Fibroblast of upper back skin (primary cell): ENCODE data around the gene GSTK1.

Experiments used
- DNase-seq: peaks from one replicate; pipeline ENCODE4 v3.0.0-alpha.2; 2013

Gene GSTK1

GRCh38 chr7:143300959-143301935 is 38.0 kb downstream of the GSTK1 start:
- no peak for DNase-seq

DNA sequence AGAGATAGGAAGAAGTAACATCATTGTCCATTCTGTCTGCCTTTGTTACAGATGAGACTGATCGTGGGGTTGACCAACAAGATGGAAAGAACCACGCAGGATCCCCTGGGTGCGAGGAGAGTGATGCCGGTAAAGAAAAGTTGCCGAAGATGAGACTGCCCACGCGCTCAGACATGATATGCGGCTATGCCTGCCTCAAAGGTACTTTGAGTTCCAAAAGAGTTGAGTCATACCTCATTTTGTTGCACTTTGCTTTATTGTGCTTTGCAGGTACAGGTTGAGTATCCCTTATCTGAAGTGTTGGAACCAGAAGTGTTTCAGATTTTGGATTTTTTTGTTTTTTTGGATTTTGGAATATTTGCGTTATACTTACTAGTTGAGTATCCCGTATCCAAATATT is 40.5 kb downstream of the GSTK1 start:
- no peak for DNase-seq

DNA sequence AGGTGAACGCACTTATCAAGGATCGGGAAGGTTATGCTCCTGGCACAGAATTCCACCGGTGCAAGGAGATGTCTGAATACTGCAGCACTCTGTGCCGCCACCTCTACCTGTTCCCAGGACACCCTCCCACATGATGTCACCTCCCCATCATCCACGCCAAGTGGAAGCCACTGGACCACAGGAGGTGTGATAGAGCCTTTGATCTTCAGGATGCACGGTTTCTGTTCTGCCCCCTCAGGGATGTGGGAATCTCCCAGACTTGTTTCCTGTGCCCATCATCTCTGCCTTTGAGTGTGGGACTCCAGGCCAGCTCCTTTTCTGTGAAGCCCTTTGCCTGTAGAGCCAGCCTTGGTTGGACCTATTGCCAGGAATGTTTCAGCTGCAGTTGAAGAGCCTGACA is 41.7 kb downstream of the GSTK1 start:
- DNase-seq: no peak

DNA sequence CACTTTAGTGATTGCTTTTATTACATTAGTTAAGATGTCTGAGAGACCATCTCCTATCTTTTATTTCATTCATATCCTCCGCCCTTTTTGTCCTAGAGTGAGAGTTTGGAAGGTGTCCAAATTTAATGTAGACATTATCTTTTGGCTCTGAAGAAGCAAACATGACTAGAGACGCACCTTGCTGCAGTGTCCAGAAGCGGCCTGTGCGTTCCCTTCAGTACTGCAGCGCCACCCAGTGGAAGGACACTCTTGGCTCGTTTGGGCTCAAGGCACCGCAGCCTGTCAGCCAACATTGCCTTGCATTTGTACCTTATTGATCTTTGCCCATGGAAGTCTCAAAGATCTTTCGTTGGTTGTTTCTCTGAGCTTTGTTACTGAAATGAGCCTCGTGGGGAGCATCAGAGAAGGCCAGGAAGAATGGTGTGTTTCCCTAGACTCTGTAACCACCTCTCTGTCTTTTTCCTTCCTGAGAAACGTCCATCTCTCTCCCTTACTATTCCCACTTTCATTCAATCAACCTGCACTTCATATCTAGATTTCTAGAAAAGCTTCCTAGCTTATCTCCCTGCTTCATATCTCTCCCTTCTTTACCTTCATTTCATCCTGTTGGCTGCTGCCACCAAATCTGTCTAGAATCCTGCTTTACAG is 42.3 kb downstream of the GSTK1 start:
- DNase-seq: no peak

GRCh38 chr7:143308632-143309031 is 45.4 kb downstream of the GSTK1 start:
- no peak for DNase-seq

DNA sequence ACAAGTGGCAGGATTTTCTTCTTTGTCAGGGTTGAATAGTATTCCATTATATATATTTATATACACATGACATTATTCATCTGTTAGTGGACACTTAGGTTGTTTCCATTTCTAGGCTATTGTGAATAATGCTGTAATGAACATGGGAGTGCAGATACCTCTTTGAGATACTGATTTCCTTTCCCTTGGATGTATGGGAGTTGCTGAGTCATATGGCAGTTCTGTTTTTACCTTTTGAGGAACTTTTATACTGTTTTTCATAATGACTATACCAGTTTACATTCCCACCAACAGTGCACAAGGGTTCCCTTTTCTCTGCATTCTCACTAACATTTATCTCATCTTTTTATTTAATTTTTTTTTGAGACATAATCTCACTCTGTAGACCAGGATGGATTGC is 50.9 kb downstream of the GSTK1 start:
- DNase-seq: no peak

DNA sequence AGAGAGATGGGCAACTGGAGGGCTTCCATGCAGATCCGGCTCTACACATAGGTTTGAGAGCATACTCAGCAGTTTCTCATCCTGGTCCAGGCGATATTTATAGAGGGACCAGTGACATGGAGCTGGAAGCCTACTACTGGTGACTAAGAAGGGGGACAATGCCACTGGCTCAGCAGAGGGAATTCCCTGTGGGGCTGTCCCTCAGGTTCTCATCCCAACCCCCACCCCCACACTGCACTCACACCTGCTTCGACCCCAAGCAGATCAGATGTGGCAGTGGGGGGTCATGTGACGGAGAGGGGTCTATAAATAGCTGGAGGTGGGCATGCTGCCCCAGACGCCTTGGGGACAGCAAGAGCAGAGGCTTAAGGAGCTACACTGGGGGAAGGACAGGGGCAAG is 52.5 kb downstream of the GSTK1 start, which contains the start of gene CLCN1:
TSS of gene CLCN1 (plus strand) at position 336 of the 400 bp plus-strand sequence. CDS start 102 bp downstream, outside the sequence.
- no peak for DNase-seq

DNA sequence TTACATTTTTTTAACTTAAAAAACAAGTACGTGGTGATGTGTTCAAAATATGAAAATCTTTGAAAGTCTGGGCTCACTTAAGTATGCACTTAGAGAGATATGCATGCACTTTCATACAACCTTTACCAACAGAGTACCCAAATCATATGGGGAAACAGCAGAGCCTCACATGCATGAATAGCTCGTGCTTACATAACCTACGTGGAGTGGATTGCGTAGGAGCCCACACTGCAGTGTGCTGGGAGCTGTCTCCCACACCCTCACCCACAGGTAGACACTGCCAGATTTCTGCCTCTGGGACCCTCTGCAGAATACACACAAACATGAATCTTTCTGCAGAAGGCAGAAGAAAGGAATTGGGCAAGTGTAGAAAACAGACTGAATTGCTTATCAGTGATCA is 53.3 kb downstream of the GSTK1 start:
- no peak for DNase-seq

DNA sequence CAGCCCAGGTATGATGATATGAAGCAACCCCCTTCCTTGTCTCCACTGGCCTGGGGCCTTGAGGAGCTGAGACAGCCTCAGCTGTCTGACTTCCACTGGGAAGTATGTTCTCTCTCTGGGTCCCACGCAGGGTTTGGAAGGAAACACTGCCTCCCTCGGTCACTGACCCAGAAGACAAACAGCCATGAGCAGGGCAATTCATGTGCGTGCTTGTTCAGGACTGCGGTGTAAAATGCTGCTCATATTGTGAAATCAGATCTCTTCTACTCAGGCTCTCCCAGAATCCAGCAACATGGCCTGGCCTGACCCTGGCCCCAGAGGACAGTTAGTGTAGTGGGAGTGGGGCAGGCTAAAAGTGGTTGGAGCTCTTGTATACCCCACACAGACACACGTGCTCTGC is 55.4 kb downstream of the GSTK1 start:
- peak; percentile 68 for DNase-seq
